Esophagus squamous epithelium (tissue), 5 donors: ENCODE data around the gene GRIK3. TPM values are rescaled to one million over a fixed set of nuclear protein-coding genes. Genes with fewer than 3 reads are reported as not detected.

ENCODE experiments used
- DNase-seq: peaks from one replicate; lab custom pipeline; 2025; lab: John Stamatoyannopoulos, UW
- H3K27ac ChIP-seq, 4 donors: fragments of 200-600 bp; sonication (generic); one replicate each; pipeline ENCODE4 v1.5.1; 2016 to 2019; ENCODE audit warnings: mild to moderate bottlenecking in 1 of 4
- H3K27me3 ChIP-seq, 4 donors: fragments of 200-600 bp; sonication (generic); 1 replicate in 3 of 4; 2 replicates in 1 of 4; pipeline versions ENCODE4 v1.5.1 to v1.6.0; 2017 to 2021; ENCODE audit warnings: antibody characterized with exemption in 1 of 4
- H3K36me3 ChIP-seq, 3 donors: fragments of 200-600 bp; sonication (generic); one replicate each; pipeline ENCODE4 v1.5.1; 2016 to 2019
- H3K4me1 ChIP-seq, 3 donors: fragments of 200-600 bp; sonication (generic); one replicate each; pipeline ENCODE4 v1.5.1; 2017 to 2019
- H3K4me3 ChIP-seq, 4 donors: fragments of 200-600 bp; sonication (generic); 1 replicate in 3 of 4; 2 replicates in 1 of 4; pipeline ENCODE4 v1.5.1; 2016 to 2019; ENCODE audit warnings: mild to moderate bottlenecking in 2 of 4, moderate library complexity in 1 of 4
- H3K9me3 ChIP-seq, 3 donors: fragments of 200-600 bp; sonication (generic); one replicate each; pipeline ENCODE4 v1.5.1; 2016 to 2019
- CTCF ChIP-seq, 6 experiments: fragments of 450-650 bp in 4 of 6; fragments of 200-600 bp in 2 of 6; sonication (generic) in 2 of 6; IDR thresholded peaks; one replicate each; pipeline ENCODE4 v1.5.1; 2016 to 2019; ENCODE audit warnings: antibody characterized with exemption in 6 of 6, mild to moderate bottlenecking in 4 of 6, moderate library complexity in 4 of 6
- POLR2A ChIP-seq, 4 donors: fragments of 450-650 bp; IDR thresholded peaks; one replicate each; pipeline ENCODE4 v1.6.1; 2017; ENCODE audit warnings: antibody characterized with exemption in 4 of 4, mild to moderate bottlenecking in 4 of 4, moderate library complexity in 3 of 4
- WGBS, 2 donors: methylation state at CpG; one replicate each; pipeline ENCODE4 v1.1.5; 2018; 5-methylcytosine and 5-hydroxymethylcytosine counted together
- intact Hi-C: fragments of 100-400 bp; cut with DNase I; formaldehyde crosslinking; loops from one replicate; pipeline ENCODE4 v1.15.0; 2022
- total RNA-seq, 4 donors: library from RNA; depleted of rRNA; stranded (reverse); fragments of >200 nt; gene quantifications; one replicate each; pipeline ENCODE4 v1.1.0, GENCODE V29; 2016
- donor health status: DM: yes; HTN: yes; CAD: no.

GRIK3 gene
- total RNA-seq, 4 donors from 2014 or later = 0.11 to 0.38 (median 0.21) TPM; not detected in 1

- no peak for DNase-seq
- Histone ChIP-seq H3K9me3 (no peaks in the 10 kb centered on the region), H3K36me3 (no peaks in the 10 kb centered on the region), H3K4me3 (no peak overlapping the region), H3K27me3 (peaks cover 0 to 36% (median 0%) of the 10 kb centered on the region in 4 donors), H3K4me1 (peaks cover 0 to 18% (median 5%) of the 10 kb centered on the region in 3 donors), H3K27ac (no peak overlapping the region)
- 62 to 92% methylated on average over 3 of the region's 3 CpGs for WGBS, 2 donors
- TF ChIP-seq CTCF (IDR thresholded peaks at IDR 0.05) (no peak), POLR2A (IDR thresholded peaks at IDR 0.05) (no peak)
- intact Hi-C loops = no loop called here
Measured at GRCh38 chr1:36990928-36991327, 43.4 kb downstream of the GRIK3 start.

- Histone ChIP-seq H3K27me3 (peaks cover 0 to 50% (median 0%) of the 10 kb centered on the region in 4 donors), H3K27ac (no peak overlapping the region), H3K9me3 (no peaks in the 10 kb centered on the region), H3K4me1 (peaks cover 0 to 18% (median 5%) of the 10 kb centered on the region in 3 donors), H3K4me3 (no peak overlapping the region), H3K36me3 (no peaks in the 10 kb centered on the region)
- DNase-seq = no peak
- TF ChIP-seq POLR2A (IDR thresholded peaks at IDR 0.05) (no peak), CTCF (IDR thresholded peaks at IDR 0.05) (no peak)
- intact Hi-C loops = no loop called here
- 62 to 85% methylated on average over 7 to 8 of the region's 8 CpGs for WGBS, 2 donors
Measured at GRCh38 chr1:36989241-36989640, 45.1 kb downstream of the GRIK3 start.

GRCh38 chr1:36988741-36989193 lies 45.5 kb downstream of the GRIK3 start:
- DNase-seq = no peak
- H3K4me3 ChIP-seq = no peak overlapping the region
- TF ChIP-seq POLR2A (IDR thresholded peaks at IDR 0.05) (no peak), CTCF (IDR thresholded peaks at IDR 0.05) (no peak)
- no peaks in the 10 kb centered on the region for H3K9me3 ChIP-seq
- 25 to 30% methylated on average over 11 to 12 of the region's 12 CpGs for WGBS, 2 donors
- no peaks in the 10 kb centered on the region for H3K36me3 ChIP-seq
- H3K27ac ChIP-seq = no peak overlapping the region
- intact Hi-C loops = no loop called here
- H3K27me3 ChIP-seq = peaks cover 0 to 47% (median 0%) of the 10 kb centered on the region in 4 donors
- H3K4me1 ChIP-seq = peaks cover 0 to 18% (median 5%) of the 10 kb centered on the region in 3 donors

- no peak for TF ChIP-seq POLR2A (IDR thresholded peaks at IDR 0.05)
- H3K36me3 ChIP-seq = no peaks in the 10 kb centered on the region
- no peaks in the 10 kb centered on the region for H3K9me3 ChIP-seq
- DNase-seq = no peak
- peaks cover 0 to 43% (median 0%) of the 10 kb centered on the region in 4 donors for H3K27me3 ChIP-seq
- H3K27ac ChIP-seq = no peak overlapping the region
- WGBS, 2 donors = 22 to 30% methylated on average over 8 to 10 of the region's 10 CpGs
- intact Hi-C loops = no loop called here
- H3K4me3 ChIP-seq = no peak overlapping the region
- peaks cover 0 to 18% (median 5%) of the 10 kb centered on the region in 3 donors for H3K4me1 ChIP-seq
Measured at GRCh38 chr1:36988321-36988720, 46.0 kb downstream of the GRIK3 start.

GRCh38 chr1:36987276-36987675 lies 47.0 kb downstream of the GRIK3 start:
- H3K27me3 ChIP-seq = peaks cover 0 to 54% (median 0%) of the 10 kb centered on the region in 4 donors
- no peak overlapping the region for H3K27ac ChIP-seq
- TF ChIP-seq POLR2A (IDR thresholded peaks at IDR 0.05) (no peak), CTCF (IDR thresholded peaks at IDR 0.05) (no peak)
- H3K9me3 ChIP-seq = no peaks in the 10 kb centered on the region
- no peak overlapping the region for H3K4me3 ChIP-seq
- intact Hi-C loops = no loop called here
- 67% methylated on average over 2 of the region's 2 CpGs; no CpG with 5 or more reads in 1 of the 2 donors for WGBS, 2 donors
- H3K4me1 ChIP-seq = peaks cover 0 to 18% (median 5%) of the 10 kb centered on the region in 3 donors
- no peaks in the 10 kb centered on the region for H3K36me3 ChIP-seq
- DNase-seq = no peak
